GM23248 (cell line): Measurements from ENCODE around the gene TNFRSF11A.

Source experiments
- EZH2 ChIP-seq: fragments of 200-600 bp; sonication (generic); IDR thresholded peaks from 2 replicates; pipeline ENCODE4 v1.6.1; 2018; ENCODE audit warnings: antibody characterized with exemption, mild to moderate bottlenecking; ENCODE audit not compliant: insufficient read depth, poor library complexity, severe bottlenecking
- EZH2phosphoT487 ChIP-seq: fragments of 200-600 bp; sonication (generic); IDR thresholded peaks from 2 replicates; pipeline ENCODE4 v1.6.1; 2018; ENCODE audit warnings: antibody characterized with exemption, moderate library complexity, mild to moderate bottlenecking, low read depth; ENCODE audit not compliant: insufficient read depth

DNA sequence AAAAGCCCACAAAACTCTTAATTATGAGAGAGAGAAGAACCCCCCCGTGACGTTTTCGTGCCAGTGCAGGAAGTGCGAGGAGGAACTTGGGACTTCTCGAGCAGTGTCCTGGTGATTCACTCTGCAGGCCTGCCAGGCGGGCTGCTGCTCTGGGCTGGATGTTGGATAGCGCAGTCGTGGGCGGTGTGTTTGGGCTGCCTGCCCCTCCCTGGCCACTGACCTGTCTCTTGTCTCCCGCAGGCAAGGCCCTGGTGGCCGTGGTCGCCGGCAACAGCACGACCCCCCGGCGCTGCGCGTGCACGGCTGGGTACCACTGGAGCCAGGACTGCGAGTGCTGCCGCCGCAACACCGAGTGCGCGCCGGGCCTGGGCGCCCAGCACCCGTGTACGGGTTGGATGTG is 29.0 kb downstream of the TNFRSF11A start:
- TF ChIP-seq EZH2 (no peak), EZH2phosphoT487 (no peak)
